Middle frontal gyrus (tissue), 1 donor: Measurements from ENCODE around the gene OPRL1.

Experiments used
- DNase-seq: peaks from one replicate; pipeline ENCODE4 v3.0.0-alpha.2; 2015; ENCODE audit warnings: low spot score; ENCODE audit errors: extremely low spot score

OPRL1 gene

GRCh38 chr20:64042054-64042781 lies 37.7 kb upstream of the OPRL1 start:
- DNase-seq = no peak

GRCh38 chr20:64043768-64044167 lies 36.1 kb upstream of the OPRL1 start:
- DNase-seq = no peak

GRCh38 chr20:64044484-64045247 lies 35.2 kb upstream of the OPRL1 start:
- no peak for DNase-seq

GRCh38 chr20:64045346-64046011 lies 34.4 kb upstream of the OPRL1 start:
- DNase-seq = no peak

GRCh38 chr20:64047046-64047389 lies 32.9 kb upstream of the OPRL1 start:
- no peak for DNase-seq

GRCh38 chr20:64047968-64048401 lies 31.9 kb upstream of the OPRL1 start:
- no peak for DNase-seq

GRCh38 chr20:64048402-64049044 lies 31.4 kb upstream of the OPRL1 start:
- no peak for DNase-seq

GRCh38 chr20:64049060-64049877 lies 30.6 kb upstream of the OPRL1 start, which contains the start of gene SOX18:
SOX18 (minus strand) TSS chr20:64049639; CDS start chr20:64049516, 123 bp downstream.
- no peak for DNase-seq

GRCh38 chr20:64049878-64050260 lies 30.0 kb upstream of the OPRL1 start:
- DNase-seq = no peak

GRCh38 chr20:64050261-64051032 lies 29.4 kb upstream of the OPRL1 start:
- DNase-seq = no peak

GRCh38 chr20:64051033-64051452 lies 28.8 kb upstream of the OPRL1 start:
- DNase-seq = no peak

- DNase-seq = no peak
Measured at GRCh38 chr20:64051561-64052325, 28.1 kb upstream of the OPRL1 start.

GRCh38 chr20:64052326-64052722 lies 27.6 kb upstream of the OPRL1 start:
- no peak for DNase-seq

- DNase-seq = no peak
Measured at GRCh38 chr20:64052987-64053840, 26.7 kb upstream of the OPRL1 start.

- DNase-seq = no peak
Measured at GRCh38 chr20:64053841-64054661, 25.8 kb upstream of the OPRL1 start.

GRCh38 chr20:64055396-64055892 lies 24.4 kb upstream of the OPRL1 start:
- DNase-seq = no peak

- no peak for DNase-seq
Measured at GRCh38 chr20:64055893-64056638, 23.8 kb upstream of the OPRL1 start.
